ENCODE results near the gene RAPGEF6.
"Not testable (repeated sequence)": the region's sequence is repeated elsewhere in the genome, so short reads cannot be mapped to it uniquely, and the experiment has no call there.

RAPGEF6 gene

DNA sequence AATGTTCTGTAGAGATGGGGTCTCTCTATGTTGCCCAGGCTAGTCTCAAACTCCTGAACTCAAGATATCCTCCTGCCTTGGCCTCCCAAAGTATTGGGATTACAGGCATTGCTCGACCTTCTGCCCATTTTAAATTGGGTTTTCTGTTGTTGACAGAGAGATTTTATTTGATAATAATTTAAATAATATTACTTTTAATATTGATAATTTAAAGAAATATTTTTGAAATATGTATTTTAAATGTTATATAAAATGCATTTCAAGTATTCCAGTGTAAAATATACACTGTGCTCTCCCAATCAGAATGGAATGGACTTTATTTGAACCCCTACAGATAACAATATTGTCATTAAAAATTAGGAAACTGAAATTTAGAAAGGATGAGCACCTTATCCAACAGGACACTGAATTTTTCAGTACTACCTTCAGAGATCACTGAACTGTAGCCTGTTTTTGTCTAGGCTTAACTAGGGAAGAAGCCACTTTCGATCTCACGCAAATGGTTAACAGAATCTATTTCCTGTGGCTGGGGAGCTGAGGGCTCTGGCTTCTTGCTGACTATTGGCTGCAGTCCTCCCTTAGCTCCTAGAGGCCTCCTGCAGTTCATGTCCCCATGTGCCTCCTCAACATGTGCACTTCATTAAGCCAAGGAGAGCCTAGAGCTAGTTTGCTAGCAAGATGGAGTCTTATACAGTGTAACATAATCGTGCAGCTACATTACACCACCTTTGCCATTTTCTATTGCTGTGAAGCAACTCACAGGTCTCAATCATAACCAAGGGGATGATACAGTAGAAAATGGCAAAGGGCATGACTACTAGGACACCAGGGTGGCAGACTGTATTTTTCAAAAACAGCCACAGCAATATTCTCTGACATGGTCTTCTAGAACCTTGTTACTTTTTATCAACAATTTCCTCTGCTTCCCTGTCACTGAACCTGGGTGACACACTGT lies 221.1 kb downstream of the RAPGEF6 start:
- Mint-ChIP-seq H3K36me3 (ENCODE audit: insufficient read depth) (peaks cover 18% of the 10 kb centered on the region), H3K4me3 (peak overlapping the region; percentile 36), H3K4me1 (peaks cover 29% of the 10 kb centered on the region), H3K27me3 (no peaks in the 10 kb centered on the region), H3K9me3 (no peaks in the 10 kb centered on the region), H3K27ac (ENCODE audit: low read depth) (peak overlapping the region; percentile 74)
- ATAC-seq (replicated peaks; ENCODE audit: extremely low read depth, poor library complexity, severe bottlenecking) (peak; percentile 57), DNase-seq (ENCODE audit: low spot score in 2 of 2) (no peak)

DNA sequence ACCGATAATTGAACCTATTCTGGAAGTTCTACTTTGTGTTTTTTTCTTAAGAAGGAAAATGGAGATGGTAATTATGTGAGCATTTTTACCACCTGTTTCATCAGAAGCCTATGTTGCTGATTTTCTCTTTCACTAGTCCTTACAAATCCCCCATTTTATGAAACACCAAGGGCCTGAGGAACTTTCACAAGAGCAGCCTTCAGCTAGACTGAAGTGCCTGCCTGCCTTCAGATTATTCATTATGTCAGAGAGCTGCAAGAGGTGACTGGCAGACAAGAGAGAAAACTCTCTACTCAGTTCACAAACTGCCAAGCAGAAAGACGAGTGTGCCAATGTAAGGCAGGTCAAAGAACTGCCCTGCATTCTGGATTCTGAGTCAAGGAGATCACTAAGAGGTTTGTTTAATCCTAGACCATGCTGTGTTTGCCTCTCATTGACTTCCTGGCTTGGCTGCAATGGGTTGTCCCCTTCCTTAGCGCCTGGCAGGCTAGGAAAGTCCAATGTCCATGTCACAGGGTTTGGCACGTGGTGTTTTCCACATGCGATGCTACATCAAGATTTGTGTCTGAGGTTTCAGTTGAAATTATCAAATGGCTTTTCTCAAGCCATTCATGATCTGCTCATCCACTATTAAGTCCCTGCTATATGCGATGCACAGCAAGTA lies 227.9 kb downstream of the RAPGEF6 start:
- no peaks in the 10 kb centered on the region for H3K27me3 Mint-ChIP-seq
- peaks cover under 1% of the 10 kb centered on the region for H3K9me3 Mint-ChIP-seq
- peaks cover 7% of the 10 kb centered on the region for H3K4me1 Mint-ChIP-seq
- no peak overlapping the region for H3K4me3 Mint-ChIP-seq
- peaks cover 25% of the 10 kb centered on the region for H3K36me3 Mint-ChIP-seq (ENCODE audit: insufficient read depth)
- DNase-seq (ENCODE audit: low spot score in 2 of 2): no peak
- no peak for ATAC-seq (replicated peaks; ENCODE audit: extremely low read depth, poor library complexity, severe bottlenecking)
- no peak overlapping the region for H3K27ac Mint-ChIP-seq (ENCODE audit: low read depth)

DNA sequence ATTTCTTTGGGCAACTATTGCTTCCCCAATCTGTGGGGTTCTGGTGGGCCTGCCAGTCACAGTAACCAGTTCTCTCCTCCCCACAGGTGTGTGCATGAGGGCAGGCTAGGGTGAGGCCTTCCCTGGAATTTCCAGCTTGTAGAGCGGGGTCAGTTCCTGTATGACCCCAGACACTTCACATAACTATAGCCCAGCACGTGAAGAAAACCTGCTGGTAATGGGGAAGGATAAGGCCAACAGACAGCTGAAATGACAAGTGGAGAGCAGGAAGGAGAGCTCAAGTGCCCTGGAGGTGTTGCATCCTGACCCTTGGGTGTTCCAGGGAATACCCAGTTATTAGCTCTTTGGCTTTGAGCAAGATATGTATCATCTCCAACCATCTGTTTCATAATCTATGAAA lies 229.0 kb downstream of the RAPGEF6 start:
- DNase-seq (ENCODE audit: low spot score in 2 of 2): no peak
- H3K36me3 Mint-ChIP-seq (ENCODE audit: insufficient read depth): peaks cover 25% of the 10 kb centered on the region
- no peak overlapping the region for H3K27ac Mint-ChIP-seq (ENCODE audit: low read depth)
- H3K27me3 Mint-ChIP-seq: no peaks in the 10 kb centered on the region
- no peak overlapping the region for H3K4me3 Mint-ChIP-seq
- H3K4me1 Mint-ChIP-seq: peaks cover 7% of the 10 kb centered on the region
- no peak for ATAC-seq (replicated peaks; ENCODE audit: extremely low read depth, poor library complexity, severe bottlenecking)
- peaks cover 5% of the 10 kb centered on the region for H3K9me3 Mint-ChIP-seq

DNA sequence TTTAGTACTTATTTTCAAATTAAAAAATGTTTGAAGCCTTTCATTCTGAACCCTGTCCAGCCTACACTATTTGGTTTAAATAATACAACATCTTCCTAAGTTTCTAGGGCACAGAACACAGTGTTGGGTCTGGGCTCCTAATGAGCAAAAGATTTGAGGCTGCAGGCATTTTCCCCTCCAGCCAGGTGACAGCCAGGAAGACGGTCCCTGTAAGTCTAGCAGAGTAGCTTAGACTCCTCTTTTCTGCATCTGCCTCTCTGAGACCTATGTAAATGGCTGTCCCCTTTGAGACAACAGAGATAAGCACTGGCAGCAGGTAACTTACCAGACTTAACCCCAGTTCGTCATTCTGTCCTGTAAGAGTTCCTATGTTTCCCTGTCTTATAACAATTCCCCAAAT lies 229.4 kb downstream of the RAPGEF6 start:
- ATAC-seq (replicated peaks; ENCODE audit: extremely low read depth, poor library complexity, severe bottlenecking): no peak
- Mint-ChIP-seq H3K27ac (ENCODE audit: low read depth) (peak overlapping the region; percentile 0), H3K4me3 (no peak overlapping the region), H3K36me3 (ENCODE audit: insufficient read depth) (peaks cover 25% of the 10 kb centered on the region), H3K4me1 (peaks cover 10% of the 10 kb centered on the region), H3K9me3 (peaks cover 5% of the 10 kb centered on the region), H3K27me3 (no peaks in the 10 kb centered on the region)
- DNase-seq (ENCODE audit: low spot score in 2 of 2): no peak

DNA sequence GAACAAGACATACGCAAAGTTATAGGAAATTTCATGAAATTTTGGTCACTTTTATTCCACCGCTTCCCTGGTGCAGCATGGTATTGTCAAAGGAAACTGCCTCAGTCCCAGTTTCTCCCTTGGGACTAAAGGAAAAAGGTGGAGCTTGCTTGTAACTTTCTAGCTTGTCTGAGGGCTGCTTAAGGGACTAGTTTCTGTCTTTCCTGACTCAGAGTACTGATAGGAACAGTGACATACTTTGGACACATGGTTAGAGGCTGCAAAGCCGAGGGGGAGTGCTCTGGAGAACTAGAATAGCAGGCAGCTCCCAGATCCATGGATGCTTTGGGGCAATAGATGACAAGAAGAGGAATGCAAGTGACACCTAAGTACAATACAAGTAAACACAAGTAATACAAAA lies 234.4 kb downstream of the RAPGEF6 start:
- Mint-ChIP-seq H3K36me3 (ENCODE audit: insufficient read depth) (peaks cover 45% of the 10 kb centered on the region), H3K27me3 (no peaks in the 10 kb centered on the region), H3K27ac (ENCODE audit: low read depth) (peak overlapping the region; percentile 26), H3K4me1 (peaks cover 28% of the 10 kb centered on the region), H3K4me3 (no peak overlapping the region), H3K9me3 (peaks cover 5% of the 10 kb centered on the region)
- DNase-seq (ENCODE audit: low spot score in 2 of 2) (no peak), ATAC-seq (replicated peaks; ENCODE audit: extremely low read depth, poor library complexity, severe bottlenecking) (no peak)

- DNase-seq (ENCODE audit: low spot score in 2 of 2); H3K4me3 Mint-ChIP-seq; H3K27me3 Mint-ChIP-seq; ATAC-seq (replicated peaks; ENCODE audit: extremely low read depth, poor library complexity, severe bottlenecking); H3K9me3 Mint-ChIP-seq: not testable (repeated sequence)
- Mint-ChIP-seq H3K27ac (ENCODE audit: low read depth) (peak overlapping the region; percentile 42), H3K4me1 (peaks cover 39% of the 10 kb centered on the region), H3K36me3 (ENCODE audit: insufficient read depth) (peaks cover 55% of the 10 kb centered on the region)
Observed at GRCh38 chr5:131399007-131399406, 236.0 kb downstream of the RAPGEF6 start.

GRCh38 chr5:131396630-131397273 lies 238.3 kb downstream of the RAPGEF6 start:
- ATAC-seq (replicated peaks; ENCODE audit: extremely low read depth, poor library complexity, severe bottlenecking) (no peak), DNase-seq (ENCODE audit: low spot score in 2 of 2) (no peak)
- peaks cover 61% of the 10 kb centered on the region for H3K4me1 Mint-ChIP-seq
- peaks cover under 1% of the 10 kb centered on the region for H3K9me3 Mint-ChIP-seq
- no peak overlapping the region for H3K4me3 Mint-ChIP-seq
- no peaks in the 10 kb centered on the region for H3K27me3 Mint-ChIP-seq
- peaks cover 69% of the 10 kb centered on the region for H3K36me3 Mint-ChIP-seq (ENCODE audit: insufficient read depth)
- peak overlapping the region; percentile 96 for H3K27ac Mint-ChIP-seq (ENCODE audit: low read depth)

DNA sequence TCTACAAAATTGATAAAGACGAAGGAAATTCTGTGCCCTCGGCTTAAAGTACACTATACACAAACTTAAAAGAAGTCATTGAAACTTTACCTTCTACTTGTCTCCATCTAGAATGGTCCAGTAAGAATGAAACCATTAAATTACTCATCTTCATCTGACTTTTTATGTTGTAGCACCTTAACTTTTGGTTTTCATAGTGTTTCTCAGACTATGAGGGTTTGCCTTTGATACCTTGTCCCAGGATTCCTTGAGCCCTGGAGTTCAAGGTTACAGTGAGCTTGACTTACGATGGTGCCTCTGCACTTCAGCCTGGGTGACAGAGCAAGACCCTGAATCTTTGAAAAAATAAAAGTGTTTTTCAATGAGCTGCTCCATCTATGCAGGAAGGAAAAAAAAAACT lies 239.0 kb downstream of the RAPGEF6 start:
- Mint-ChIP-seq H3K4me3 (peak overlapping the region; percentile 46), H3K27ac (ENCODE audit: low read depth) (peak overlapping the region; percentile 96), H3K36me3 (ENCODE audit: insufficient read depth) (peaks cover 75% of the 10 kb centered on the region), H3K9me3 (no peaks in the 10 kb centered on the region), H3K4me1 (peaks cover 63% of the 10 kb centered on the region), H3K27me3 (no peaks in the 10 kb centered on the region)
- DNase-seq (ENCODE audit: low spot score in 2 of 2) (no peak), ATAC-seq (replicated peaks; ENCODE audit: extremely low read depth, poor library complexity, severe bottlenecking) (no peak)

DNA sequence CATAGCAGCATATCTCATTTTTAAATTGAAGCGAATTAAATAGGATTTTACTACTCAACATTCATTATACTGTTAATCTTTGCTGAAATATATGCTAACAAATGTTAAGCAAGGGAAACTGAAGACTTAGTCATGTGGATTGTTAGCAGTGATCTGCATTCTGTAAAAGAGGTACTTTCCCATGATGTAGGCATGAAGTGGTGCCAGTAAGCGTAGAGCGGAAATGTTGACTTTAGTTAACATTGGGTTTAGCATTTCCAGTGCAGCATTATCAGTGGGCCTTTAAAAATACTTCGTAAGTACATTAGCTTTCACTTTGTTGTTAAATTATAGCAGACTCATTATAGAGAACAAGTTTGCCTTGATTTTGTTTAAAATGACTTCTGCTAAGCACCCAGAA lies 240.9 kb downstream of the RAPGEF6 start:
- DNase-seq (ENCODE audit: low spot score in 2 of 2) (peak in 1 of 2 donors; percentile 52), ATAC-seq (replicated peaks; ENCODE audit: extremely low read depth, poor library complexity, severe bottlenecking) (peak; percentile 98)
- H3K36me3 Mint-ChIP-seq (ENCODE audit: insufficient read depth): peaks cover 85% of the 10 kb centered on the region
- no peaks in the 10 kb centered on the region for H3K9me3 Mint-ChIP-seq
- H3K27ac Mint-ChIP-seq (ENCODE audit: low read depth): peak overlapping the region; percentile 96
- peaks cover 71% of the 10 kb centered on the region for H3K4me1 Mint-ChIP-seq
- peak overlapping the region; percentile 54 for H3K4me3 Mint-ChIP-seq
- no peaks in the 10 kb centered on the region for H3K27me3 Mint-ChIP-seq

GRCh38 chr5:131393498-131393968 lies 241.5 kb downstream of the RAPGEF6 start:
- Mint-ChIP-seq H3K9me3 (no peaks in the 10 kb centered on the region), H3K4me1 (peaks cover 73% of the 10 kb centered on the region), H3K27me3 (no peaks in the 10 kb centered on the region), H3K36me3 (ENCODE audit: insufficient read depth) (peaks cover 84% of the 10 kb centered on the region), H3K27ac (ENCODE audit: low read depth) (peak overlapping the region; percentile 96), H3K4me3 (peak overlapping the region; percentile 54)
- no peak for ATAC-seq (replicated peaks; ENCODE audit: extremely low read depth, poor library complexity, severe bottlenecking)
- no peak for DNase-seq (ENCODE audit: low spot score in 2 of 2)

GRCh38 chr5:131392466-131393095 lies 242.4 kb downstream of the RAPGEF6 start:
- peaks cover 82% of the 10 kb centered on the region for H3K36me3 Mint-ChIP-seq (ENCODE audit: insufficient read depth)

GRCh38 chr5:131389869-131390265 lies 245.2 kb downstream of the RAPGEF6 start:
- H3K4me3 Mint-ChIP-seq: peak overlapping the region; percentile 19
- H3K36me3 Mint-ChIP-seq (ENCODE audit: insufficient read depth): peaks cover 80% of the 10 kb centered on the region
- no peaks in the 10 kb centered on the region for H3K27me3 Mint-ChIP-seq
- no peaks in the 10 kb centered on the region for H3K9me3 Mint-ChIP-seq
- ATAC-seq (replicated peaks; ENCODE audit: extremely low read depth, poor library complexity, severe bottlenecking): no peak
- peak overlapping the region; percentile 88 for H3K27ac Mint-ChIP-seq (ENCODE audit: low read depth)
- H3K4me1 Mint-ChIP-seq: peaks cover 61% of the 10 kb centered on the region
- DNase-seq (ENCODE audit: low spot score in 2 of 2): no peak

More at GRCh38 chr5:131392466-131393095, 242.4 kb downstream of the RAPGEF6 start:
- H3K27ac Mint-ChIP-seq (ENCODE audit: low read depth): peak overlapping the region; percentile 96
- H3K9me3 Mint-ChIP-seq: no peaks in the 10 kb centered on the region
- no peaks in the 10 kb centered on the region for H3K27me3 Mint-ChIP-seq
- H3K4me1 Mint-ChIP-seq: peaks cover 73% of the 10 kb centered on the region
- ATAC-seq (replicated peaks; ENCODE audit: extremely low read depth, poor library complexity, severe bottlenecking) (no peak), DNase-seq (ENCODE audit: low spot score in 2 of 2) (no peak)
- H3K4me3 Mint-ChIP-seq: peak overlapping the region; percentile 54
